ENCODE data around the gene MASP2.

DNA sequence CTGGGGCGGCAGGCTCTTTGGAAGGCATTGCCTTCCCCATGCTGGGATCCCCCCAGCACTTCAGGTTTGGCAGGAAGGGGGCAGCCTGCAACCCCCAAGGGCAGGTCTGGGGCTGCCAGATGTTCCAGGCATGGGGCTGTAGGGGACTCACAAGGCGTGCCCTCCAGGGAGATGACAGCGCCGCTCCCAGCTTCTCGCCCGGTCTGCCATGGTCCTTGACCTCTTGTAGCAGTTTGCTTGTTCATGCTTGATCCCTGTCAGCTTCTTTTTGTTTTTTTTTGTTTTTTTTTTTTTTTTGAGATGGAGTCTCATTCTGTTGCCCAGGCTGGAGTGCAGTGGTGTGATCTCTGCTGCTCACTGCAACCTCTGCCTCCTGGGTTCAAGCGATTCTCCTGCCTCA lies 56.2 kb downstream of the MASP2 start:
- TF ChIP-seq POLR2A (IDR thresholded peaks at IDR 0.05) = no peak
- TF ChIP-seq, protein P1, sequence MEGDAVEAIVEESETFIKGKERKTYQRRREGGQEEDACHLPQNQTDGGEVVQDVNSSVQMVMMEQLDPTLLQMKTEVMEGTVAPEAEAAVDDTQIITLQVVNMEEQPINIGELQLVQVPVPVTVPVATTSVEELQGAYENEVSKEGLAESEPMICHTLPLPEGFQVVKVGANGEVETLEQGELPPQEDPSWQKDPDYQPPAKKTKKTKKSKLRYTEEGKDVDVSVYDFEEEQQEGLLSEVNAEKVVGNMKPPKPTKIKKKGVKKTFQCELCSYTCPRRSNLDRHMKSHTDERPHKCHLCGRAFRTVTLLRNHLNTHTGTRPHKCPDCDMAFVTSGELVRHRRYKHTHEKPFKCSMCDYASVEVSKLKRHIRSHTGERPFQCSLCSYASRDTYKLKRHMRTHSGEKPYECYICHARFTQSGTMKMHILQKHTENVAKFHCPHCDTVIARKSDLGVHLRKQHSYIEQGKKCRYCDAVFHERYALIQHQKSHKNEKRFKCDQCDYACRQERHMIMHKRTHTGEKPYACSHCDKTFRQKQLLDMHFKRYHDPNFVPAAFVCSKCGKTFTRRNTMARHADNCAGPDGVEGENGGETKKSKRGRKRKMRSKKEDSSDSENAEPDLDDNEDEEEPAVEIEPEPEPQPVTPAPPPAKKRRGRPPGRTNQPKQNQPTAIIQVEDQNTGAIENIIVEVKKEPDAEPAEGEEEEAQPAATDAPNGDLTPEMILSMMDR (IDR thresholded peaks at IDR 0.05) = no peak

Data from esophagus squamous epithelium (tissue), 4 donors.